ENCODE measurements around the gene OR52A5. TPM values are rescaled to one million over a fixed set of nuclear protein-coding genes. Genes with fewer than 3 reads are reported as not detected.
A peak's percentile ranks its signal among the peaks of the same experiment; 100 is the strongest.

Gene OR52A5
- total RNA-seq (2021; ENCODE audit: unreplicated experiment) (not detected), Bru-seq, nascent RNA (not detected), BruChase-seq, experiment 1, labeled RNA remaining after a 2-hour chase (percentile 8 among the genes with signal in this experiment), BruChase-seq, experiment 2, labeled RNA remaining after a 6-hour chase (not detected)
- polyA plus RNA-seq (2012; ENCODE audit: insufficient read length), result not detected
- long read RNA-seq, result 0 reads

GRCh38 chr11:5137996-5138395 lies at the start of gene OR52A5:
TSS of gene OR52A5 (minus strand) at chr11:5138356. CDS start at chr11:5132642, 5,714 bp downstream.
- no peak for ATAC-seq
- POLR2A ChIA-PET, result no interaction called here
- in situ Hi-C loops (cut with HindIII; ENCODE audit: low pct_unique_long_range_greater_than_20kb, low sequenced_read_pairs), result no loop called here

GRCh38 chr11:5178046-5178837 lies 40.1 kb upstream of the OR52A5 start:
- POLR2A ChIA-PET, result no interaction called here
- CTCF ChIA-PET, result no interaction called here
- DNase-seq (ENCODE audit: low read depth, low spot score), result no peak
- no TSS peak for BruUV-seq (replicated peaks)
- no peaks in the 10 kb centered on the region for H3K36me3 ChIP-seq (ENCODE audit: control insufficient read depth, insufficient read depth, low read length)
- in situ Hi-C loops (cut with HindIII; ENCODE audit: low pct_unique_long_range_greater_than_20kb, low sequenced_read_pairs) (no loop called here), intact Hi-C loops (cut with micrococcal nuclease; ENCODE audit: unreplicated experiment) (no loop called here)
- no peak for TF ChIP-seq TCF7L2 (IDR thresholded peaks at IDR 0.05; ENCODE audit: low read depth, low read length)
- no peak for TF ChIP-seq REST (IDR thresholded peaks at IDR 0.05; ENCODE audit: insufficient read depth in 1 of 2, low read depth in 2 of 2, low read length in 1 of 2)
- TF ChIP-seq POLR2AphosphoS5 (IDR thresholded peaks at IDR 0.05; ENCODE audit: low read depth, low read length), result no peak
- TF ChIP-seq CTCF (IDR thresholded peaks at IDR 0.05), result no peak
- TF ChIP-seq SIN3A (IDR thresholded peaks at IDR 0.05; ENCODE audit: borderline replicate concordance, insufficient read depth, low read depth, low read length), result no peak
- no peak for ATAC-seq
- H3K4me3 ChIP-seq (ENCODE audit: low read depth in 2 of 2, low read length in 2 of 2), result no peak overlapping the region
- no peak overlapping the region for H3K27ac ChIP-seq (ENCODE audit: low read length)
- H3K4me1 ChIP-seq (ENCODE audit: control insufficient read depth, insufficient read depth, low read length), result no peaks in the 10 kb centered on the region
- H3K9me3 ChIP-seq (ENCODE audit: control insufficient read depth, insufficient read depth, low read depth, low read length), result no peaks in the 10 kb centered on the region
- H3K27me3 ChIP-seq (ENCODE audit: control insufficient read depth, insufficient read depth, low read length), result no peaks in the 10 kb centered on the region

More at GRCh38 chr11:5137996-5138395, at the start of gene OR52A5:
- BruUV-seq (replicated peaks), result no TSS peak
- no peak for TF ChIP-seq SIN3A (IDR thresholded peaks at IDR 0.05; ENCODE audit: borderline replicate concordance, insufficient read depth, low read depth, low read length)
- TF ChIP-seq CTCF (IDR thresholded peaks at IDR 0.05), result no peak
- H3K27ac ChIP-seq (ENCODE audit: low read length), result no peak within 1 kb of the TSS
- no peak for DNase-seq (ENCODE audit: low read depth, low spot score)
- no peaks in the 10 kb centered on the region; the same call in 1 of the 2 replicates for H3K27me3 ChIP-seq (ENCODE audit: control insufficient read depth, insufficient read depth, low read length)
- H3K9me3 ChIP-seq (ENCODE audit: control insufficient read depth, insufficient read depth, low read depth, low read length), result no peaks in the 10 kb centered on the region
- H3K36me3 ChIP-seq (ENCODE audit: control insufficient read depth, insufficient read depth, low read length), result no peaks in the 10 kb centered on the region
- CTCF ChIA-PET, result no interaction called here
- H3K4me1 ChIP-seq (ENCODE audit: control insufficient read depth, insufficient read depth, low read length), result no peaks in the 10 kb centered on the region
- intact Hi-C loops (cut with micrococcal nuclease; ENCODE audit: unreplicated experiment), result no loop called here
- H3K4me3 ChIP-seq (ENCODE audit: low read depth in 2 of 2, low read length in 2 of 2), result no peak within 1 kb of the TSS
